SKM-1 treated with dmso at 0.1 percent for 144 hours (cell line): ENCODE data around the gene TJAP1.
"Not testable (repeated sequence)": the region's sequence is repeated elsewhere in the genome, so short reads cannot be mapped to it uniquely, and the experiment has no call there.

Source experiments
- DNase-seq: peaks from one replicate; lab custom pipeline; 2025; ENCODE audit not compliant: unreplicated experiment; lab: John Stamatoyannopoulos, UW

TJAP1 gene

DNA sequence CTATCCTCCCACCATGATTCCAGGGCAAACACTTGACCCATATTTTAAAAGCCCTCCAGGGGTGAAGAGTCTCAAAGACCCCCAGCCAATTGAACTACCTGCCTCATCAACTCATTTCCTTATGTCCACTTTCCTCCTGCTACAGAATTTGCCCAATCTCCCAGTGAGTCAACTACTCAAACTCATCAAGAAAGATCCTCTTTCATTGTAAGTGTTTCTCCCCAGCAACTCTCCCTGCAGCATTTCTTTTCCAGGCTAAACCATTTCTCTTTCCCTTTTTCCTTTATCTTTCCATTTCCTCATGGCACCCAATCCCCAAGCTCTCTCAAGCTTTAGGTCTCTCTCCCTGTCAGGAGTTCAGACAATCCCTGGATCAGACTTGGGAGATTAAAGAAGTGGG, 23.5 kb upstream of the TJAP1 start:
- DNase-seq: no peak

- peak; percentile 34 for DNase-seq
Observed at GRCh38 chr6:43454290-43454695, 23.1 kb upstream of the TJAP1 start.

DNA sequence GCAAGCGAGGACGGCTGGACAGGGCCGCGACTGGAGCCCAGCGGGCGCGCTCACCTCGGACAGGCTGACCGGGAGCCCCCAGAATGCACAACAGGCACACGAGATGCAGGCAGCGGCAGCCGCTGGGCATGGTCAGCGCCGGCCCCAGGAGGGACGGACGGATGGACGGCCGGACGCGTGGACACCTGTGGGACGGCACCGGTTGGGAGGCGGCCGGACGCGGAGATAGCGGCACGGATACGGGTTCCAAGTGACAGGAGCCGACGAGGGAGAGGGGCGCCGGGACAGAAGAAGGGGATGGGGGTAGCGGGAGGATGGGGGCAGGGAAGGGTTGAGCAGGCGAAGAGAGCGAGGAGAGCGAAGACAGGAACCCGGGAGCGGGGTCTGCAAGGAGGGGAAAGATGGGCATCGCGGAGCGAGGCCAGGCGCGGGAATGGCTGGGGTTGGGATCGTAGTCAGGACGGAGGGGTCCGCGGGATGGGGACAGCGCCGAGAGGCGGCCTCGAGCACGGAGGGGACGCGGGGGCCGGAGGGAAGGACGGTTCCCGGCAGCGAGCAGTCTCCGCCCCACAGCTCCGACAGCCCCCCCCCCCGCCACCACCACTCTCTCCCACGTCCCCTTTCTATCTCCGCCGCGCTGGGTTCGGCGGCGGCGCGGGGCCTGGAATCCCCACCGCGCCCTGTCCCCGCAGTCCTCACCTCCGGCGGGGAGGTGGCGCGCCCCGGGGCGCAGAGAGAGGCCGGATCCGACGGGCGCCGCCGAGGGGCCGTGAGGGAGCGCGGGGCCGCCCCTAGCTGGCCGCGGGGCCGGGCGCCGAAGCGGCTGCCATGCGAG, 22.5 kb upstream of the TJAP1 start:
- no peak for DNase-seq

DNA sequence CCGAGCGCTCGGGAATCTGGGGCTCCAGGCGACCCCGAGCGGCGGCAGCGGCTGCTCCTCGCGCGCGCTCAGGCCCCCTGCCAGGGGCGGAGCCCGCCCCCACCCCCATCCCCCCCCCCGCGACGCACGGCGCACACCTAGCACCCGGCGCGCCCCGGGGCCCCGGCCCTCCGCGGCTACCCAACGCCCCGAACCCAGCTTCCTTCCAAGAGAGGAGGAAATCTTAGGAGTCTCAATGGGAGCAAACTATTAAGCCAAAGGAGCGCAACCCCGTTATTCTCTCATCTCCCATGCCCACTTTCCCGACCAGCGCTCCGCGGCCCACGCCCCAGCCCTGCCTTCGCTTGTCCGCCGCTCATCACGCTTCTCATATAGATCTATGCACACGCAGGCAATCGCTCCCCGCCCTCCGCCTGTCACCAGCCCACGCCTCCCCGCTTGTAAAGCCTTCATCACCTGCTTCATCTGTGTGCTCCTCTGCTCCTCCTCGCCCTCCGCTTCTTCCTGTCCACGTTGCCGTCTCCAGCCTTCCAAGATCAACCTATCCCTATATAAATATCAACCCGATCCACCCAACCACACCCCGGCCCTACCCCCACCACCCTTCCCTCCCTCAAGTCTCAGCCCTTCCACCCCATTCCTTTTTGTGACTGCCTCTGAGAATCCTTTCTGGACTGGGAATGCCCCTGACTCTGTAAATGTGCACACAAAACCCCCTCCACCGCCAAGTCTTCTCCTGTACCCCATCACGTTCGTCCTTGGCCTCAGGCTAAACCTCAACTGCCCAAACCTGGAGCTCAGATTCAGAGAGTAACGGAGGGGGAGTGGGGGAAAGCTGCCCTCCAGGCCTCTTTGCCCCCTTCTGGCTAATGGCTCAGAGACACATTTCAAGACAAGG, 21.6 kb upstream of the TJAP1 start, which contains the start of gene DLK2:
DLK2 (minus strand) TSS at position 18 of the 898 bp plus-strand sequence. CDS start 723 bp downstream, outside the sequence.
- no peak for DNase-seq

DNA sequence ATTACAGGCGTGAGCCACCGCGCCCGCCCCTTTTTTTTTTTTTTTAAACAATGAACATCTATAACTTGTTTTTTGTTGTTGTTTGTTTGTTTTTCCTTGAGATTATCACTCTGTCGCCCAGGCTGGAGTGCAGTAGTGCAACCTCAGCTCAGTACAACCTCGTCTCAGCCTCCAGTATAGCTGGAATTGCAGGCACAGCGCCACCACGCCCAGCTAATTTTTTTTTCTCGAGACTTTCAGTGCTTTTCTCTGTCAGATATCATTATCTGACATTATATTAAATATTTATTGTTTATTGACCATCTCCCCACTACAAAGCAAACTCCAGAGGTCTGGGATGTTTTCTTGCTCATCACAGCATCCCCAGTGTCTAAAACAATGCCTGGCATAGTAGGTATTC, 19.7 kb upstream of the TJAP1 start:
- no peak for DNase-seq

DNA sequence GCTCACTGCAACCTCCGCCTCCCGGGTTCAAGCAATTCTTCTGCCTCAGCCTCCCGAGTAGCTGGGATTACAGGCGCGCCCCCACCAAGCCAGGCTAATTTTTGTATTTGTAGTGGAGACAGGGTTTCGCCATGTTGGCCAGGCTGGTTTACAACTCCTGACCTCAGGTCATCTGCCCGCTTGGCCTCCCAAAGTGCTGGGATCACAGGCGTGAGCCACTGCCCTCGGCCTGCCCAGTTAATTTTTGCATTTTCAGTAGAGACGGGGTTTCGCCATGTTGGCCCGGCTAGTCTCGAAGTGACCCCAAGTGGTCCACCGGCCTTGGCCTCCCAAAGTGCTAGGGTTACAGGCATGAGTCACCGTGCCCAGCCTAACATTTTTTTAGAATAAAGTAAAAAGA, 19.2 kb upstream of the TJAP1 start:
- not testable (repeated sequence) for DNase-seq

GRCh38 chr6:43459535-43459934, 17.8 kb upstream of the TJAP1 start:
- no peak for DNase-seq

- no peak for DNase-seq
Observed at GRCh38 chr6:43460032-43460431, 17.3 kb upstream of the TJAP1 start.

DNA sequence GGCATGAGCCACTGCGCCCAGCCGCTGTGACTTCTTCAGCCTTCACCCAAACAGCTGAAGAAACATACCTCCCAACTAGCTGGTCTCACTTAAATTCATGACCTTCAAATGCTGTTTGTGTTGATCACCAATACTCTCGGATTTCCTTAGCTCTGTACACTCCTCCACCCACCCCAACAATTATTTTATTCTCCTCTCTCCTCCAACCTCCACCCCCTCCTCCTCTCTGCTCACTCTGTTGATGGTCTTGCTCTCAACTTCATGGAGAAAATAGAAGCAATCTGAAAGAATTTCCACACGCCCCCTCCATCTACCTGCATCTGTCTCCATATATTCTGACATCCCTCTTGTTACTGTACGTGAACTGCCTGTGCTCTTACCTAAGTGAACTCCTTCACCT, 15.4 kb upstream of the TJAP1 start:
- DNase-seq: no peak

- no peak for DNase-seq
Observed at GRCh38 chr6:43464337-43464736, 13.0 kb upstream of the TJAP1 start.

- DNase-seq: no peak
Observed at GRCh38 chr6:43465948-43466347, 11.4 kb upstream of the TJAP1 start.

DNA sequence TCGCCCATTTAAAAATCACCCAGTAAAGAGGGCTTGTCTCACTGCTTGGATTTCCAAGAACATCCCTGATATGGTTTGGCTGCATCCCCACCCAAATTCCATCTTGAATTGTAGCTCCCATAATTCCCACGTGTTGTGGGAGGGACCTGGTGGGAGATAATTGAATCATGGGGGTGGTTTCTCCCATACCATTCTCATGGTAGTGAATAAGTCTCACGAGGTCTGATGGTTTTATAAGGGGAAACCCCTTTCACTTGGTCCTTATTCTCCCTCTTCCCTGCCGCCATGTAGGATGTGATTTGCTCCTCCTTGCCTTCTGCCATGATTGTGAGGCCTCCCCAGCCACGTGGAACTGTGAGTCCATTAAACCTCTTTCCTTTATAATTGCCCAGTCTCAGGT, 10.1 kb upstream of the TJAP1 start:
- DNase-seq: not testable (repeated sequence)

DNA sequence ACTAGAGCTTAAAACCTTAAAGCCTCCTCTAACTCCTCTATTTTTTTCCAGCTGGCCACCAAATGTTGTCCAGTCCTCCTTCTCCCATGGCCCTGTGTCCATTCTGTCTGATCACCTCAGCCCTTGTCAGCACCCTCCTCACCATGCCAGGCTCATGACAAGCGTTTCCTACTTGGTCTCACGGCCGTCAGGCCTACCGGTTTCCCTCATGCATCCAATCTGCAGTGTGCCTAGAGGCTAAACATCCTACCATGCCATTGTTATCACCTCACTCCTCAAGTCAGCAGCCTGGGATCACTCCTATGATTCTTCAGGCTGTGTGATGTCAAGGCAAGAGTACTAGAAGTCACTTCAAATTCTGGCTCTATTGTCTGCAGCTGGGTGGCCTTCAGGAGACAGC, 9.6 kb upstream of the TJAP1 start:
- DNase-seq: no peak

- DNase-seq: no peak
Observed at GRCh38 chr6:43468240-43468639, 9.1 kb upstream of the TJAP1 start.

GRCh38 chr6:43468748-43469681, 8.4 kb upstream of the TJAP1 start:
- no peak for DNase-seq

GRCh38 chr6:43469947-43470346, 7.4 kb upstream of the TJAP1 start:
- DNase-seq: no peak

DNA sequence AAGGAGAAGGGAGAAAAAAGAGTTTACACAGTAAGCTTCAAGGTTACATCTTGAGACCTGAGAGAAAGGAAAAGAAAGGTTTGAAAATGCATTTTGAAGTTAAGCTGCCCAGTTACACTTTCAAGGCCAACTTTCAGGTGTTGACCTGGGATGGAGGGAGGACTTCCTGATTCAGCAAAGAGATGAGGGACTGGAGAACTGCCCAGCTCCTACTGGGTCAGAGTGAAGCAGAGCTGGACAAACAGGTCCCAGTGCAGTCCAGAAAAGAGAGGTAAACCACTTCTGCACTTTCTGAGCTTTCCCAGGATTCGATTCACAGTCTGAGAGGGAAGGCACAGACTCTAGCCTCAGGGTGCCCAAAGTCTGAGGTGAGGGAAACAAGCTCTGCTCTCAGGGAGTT, 6.0 kb upstream of the TJAP1 start:
- no peak for DNase-seq

- DNase-seq: no peak
Observed at GRCh38 chr6:43472515-43472914, 4.9 kb upstream of the TJAP1 start.

GRCh38 chr6:43475516-43475915, 1.9 kb upstream of the TJAP1 start:
- no peak for DNase-seq

GRCh38 chr6:43476746-43477145, 624 bp upstream of the TJAP1 start:
- no peak for DNase-seq

DNA sequence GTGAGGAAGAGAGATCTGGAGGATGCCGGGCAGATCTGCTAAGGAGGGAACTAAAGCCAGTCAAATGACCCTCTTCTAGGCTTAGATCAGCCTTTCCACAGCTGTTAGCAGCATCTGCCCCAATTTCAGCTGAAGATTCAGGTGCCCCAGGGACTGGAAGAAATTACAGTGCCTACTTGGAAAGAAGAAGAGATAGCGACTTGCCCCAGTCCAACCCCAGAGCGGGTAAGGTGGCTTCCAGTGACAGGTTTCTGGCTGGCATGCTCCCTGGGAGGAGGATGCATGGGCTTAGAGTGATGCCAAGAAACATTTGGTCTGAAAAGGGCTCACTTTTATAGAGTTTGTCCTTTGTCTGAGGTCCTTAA, 620 bp downstream of the TJAP1 start:
- DNase-seq: no peak
